CD4-positive, alpha-beta T cell (primary cell): Measurements from ENCODE around the gene ING3. TPM values are rescaled to one million over a fixed set of nuclear protein-coding genes. Genes with fewer than 3 reads are reported as not detected.

Source experiments
- ATAC-seq: fragments of 200-7000 bp; cut with Tn5 transposase; one replicate; pipeline ENCODE4 v1.10.0; 2022; ENCODE audit warnings: mild to moderate bottlenecking; ENCODE audit not compliant: poor library complexity
- CTCF ChIA-PET: fragments of 350-600 bp; sonication (Branson Sonifier 250); formaldehyde crosslinking; loops from one replicate; lab custom pipeline; 2021; ENCODE audit warnings: antibody characterized with exemption, inconsistent platforms; lab: Charles Lee
- POLR2A ChIA-PET: fragments of 350-600 bp; sonication (Branson Sonifier 250); formaldehyde crosslinking; loops from one replicate; lab custom pipeline; 2021; ENCODE audit warnings: antibody characterized with exemption, inconsistent platforms; lab: Charles Lee
- DNase-seq, 14 experiments: peaks; one replicate each; pipeline ENCODE4 v3.0.0-alpha.2; 2013 to 2020; ENCODE audit warnings: mixed read lengths in 2 of 14
- H3K27ac ChIP-seq, 2 donors: one replicate each; pipeline versions ENCODE4 v1.5.1 to v1.7.0; 2013; ENCODE audit warnings: low read length in 2 of 2, low read depth in 1 of 2, mild to moderate bottlenecking in 1 of 2
- H3K27me3 ChIP-seq, 2 experiments: 1 replicate in 1 of 2; 2 replicates in 1 of 2; pipeline versions ENCODE4 v1.6.1 to v1.7.0; 2013; ENCODE audit warnings: low read length in 2 of 2, control low read depth in 1 of 2, mild to moderate bottlenecking in 1 of 2, moderate library complexity in 1 of 2; ENCODE audit not compliant: insufficient read depth in 2 of 2, control insufficient read depth in 1 of 2
- H3K36me3 ChIP-seq: one replicate; pipeline ENCODE4 v1.6.1; 2013; ENCODE audit warnings: low read length, control low read depth; ENCODE audit not compliant: insufficient read depth
- H3K4me1 ChIP-seq: one replicate; pipeline ENCODE4 v1.6.1; 2013; ENCODE audit warnings: low read length, control low read depth; ENCODE audit not compliant: insufficient read depth
- H3K4me3 ChIP-seq: one replicate; pipeline ENCODE4 v1.5.1; 2013; ENCODE audit warnings: mild to moderate bottlenecking, low read length, moderate library complexity
- H3K9me3 ChIP-seq, 2 experiments: 1 replicate in 1 of 2; 2 replicates in 1 of 2; pipeline versions ENCODE4 v1.6.1 to v1.7.0; 2013; ENCODE audit warnings: low read length in 2 of 2, mild to moderate bottlenecking in 2 of 2, control low read depth in 1 of 2, moderate library complexity in 1 of 2; ENCODE audit not compliant: control insufficient read depth in 1 of 2, insufficient read depth in 1 of 2
- H3K27ac Mint-ChIP-seq: one replicate; pipeline ENCODE4 v1.8.0; 2020; ENCODE audit warnings: mixed read lengths
- H3K27me3 Mint-ChIP-seq: one replicate; pipeline ENCODE4 v1.8.0; 2021; ENCODE audit warnings: mixed read lengths
- H3K36me3 Mint-ChIP-seq: one replicate; pipeline ENCODE4 v1.8.0; 2021; ENCODE audit warnings: low read depth, mixed read lengths
- H3K4me1 Mint-ChIP-seq: one replicate; pipeline ENCODE4 v1.8.0; 2021; ENCODE audit warnings: low read depth, mixed read lengths
- H3K4me3 Mint-ChIP-seq: one replicate; pipeline ENCODE4 v1.8.0; 2020; ENCODE audit warnings: mild to moderate bottlenecking, mixed read lengths
- H3K9me3 Mint-ChIP-seq: one replicate; pipeline ENCODE4 v1.8.0; 2020; ENCODE audit warnings: mixed read lengths
- CTCF ChIP-seq: fragments of 200-600 bp; IDR thresholded peaks from one replicate; pipeline ENCODE4 v1.8.0; 2022; ENCODE audit warnings: antibody characterized with exemption, mild to moderate bottlenecking
- intact Hi-C, 2 experiments: fragments of 100-400 bp; cut with DNase I in 1 of 2; cut with micrococcal nuclease in 1 of 2; formaldehyde crosslinking; loops; one replicate each; pipeline versions ENCODE4 v1.15.1 to v1.9.0; 2023 to 2025; cut with DNase I, micrococcal nuclease
- total RNA-seq, 174 experiments: library from RNA in 2 of 174; stranded (reverse) in 2 of 174; gene quantifications; one replicate each; pipeline ENCODE4 v1.2.3 and lab custom pipeline; 2021 to 2026

ING3 gene
- total RNA-seq, 2 experiments from 2014 or later, result 37.9 to 39.3 TPM

DNA sequence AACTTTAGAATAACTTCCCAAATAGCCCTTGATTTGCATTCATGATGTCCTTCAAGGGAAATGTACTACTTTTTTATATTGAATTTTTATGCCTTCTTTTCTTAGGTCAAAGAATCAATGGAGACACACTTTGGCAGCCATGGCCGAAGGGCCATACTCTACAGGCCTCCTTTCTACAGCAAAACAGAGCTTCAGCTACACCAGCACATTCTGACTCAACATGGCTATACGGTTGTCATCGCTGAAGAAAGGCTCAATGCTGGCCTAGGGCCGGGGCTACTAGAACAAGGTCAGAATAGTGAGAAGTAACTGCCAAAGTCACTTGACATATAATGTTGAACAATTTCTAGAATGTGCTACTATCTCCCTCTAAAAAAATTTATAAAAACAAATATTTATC lies 65.0 kb downstream of the ING3 start:
- no peaks in the 10 kb centered on the region for H3K9me3 ChIP-seq
- Mint-ChIP-seq H3K9me3 (no peaks in the 10 kb centered on the region), H3K27me3 (no peaks in the 10 kb centered on the region), H3K27ac (no peak overlapping the region), H3K36me3 (no peaks in the 10 kb centered on the region), H3K4me1 (no peaks in the 10 kb centered on the region), H3K4me3 (no peak overlapping the region)
- H3K4me3 ChIP-seq, result no peak overlapping the region
- TF ChIP-seq CTCF, result no peak
- no peaks in the 10 kb centered on the region for H3K4me1 ChIP-seq
- no peaks in the 10 kb centered on the region for H3K27me3 ChIP-seq
- POLR2A ChIA-PET, result interaction anchor here (1.0 kb wide), 1 partner anchor 17 kb away, joined by 8 read pairs; no protein-coding TSS in a partner anchor
- ATAC-seq (no peak), DNase-seq (no peak)
- CTCF ChIA-PET, result no interaction called here
- no peaks in the 10 kb centered on the region for H3K36me3 ChIP-seq
- no peak overlapping the region for H3K27ac ChIP-seq
- intact Hi-C loops, result no loop called here

- TF ChIP-seq CTCF, result no peak
- H3K9me3 Mint-ChIP-seq, result no peaks in the 10 kb centered on the region
- no peaks in the 10 kb centered on the region for H3K27me3 Mint-ChIP-seq
- H3K9me3 ChIP-seq, result no peaks in the 10 kb centered on the region
- H3K4me3 Mint-ChIP-seq, result no peak overlapping the region
- intact Hi-C loops, result no loop called here
- ChIA-PET POLR2A (no interaction called here), CTCF (interaction anchor here (1.1 kb wide), 1 partner anchor 10 kb away, joined by 4 read pairs; no protein-coding TSS in a partner anchor)
- no peaks in the 10 kb centered on the region for H3K27me3 ChIP-seq
- no peaks in the 10 kb centered on the region for H3K4me1 Mint-ChIP-seq
- no peak overlapping the region for H3K27ac ChIP-seq
- DNase-seq (no peak), ATAC-seq (no peak)
- H3K27ac Mint-ChIP-seq, result no peak overlapping the region
- H3K4me3 ChIP-seq, result no peak overlapping the region
- no peaks in the 10 kb centered on the region for H3K36me3 ChIP-seq
- no peaks in the 10 kb centered on the region for H3K36me3 Mint-ChIP-seq
- no peaks in the 10 kb centered on the region for H3K4me1 ChIP-seq
Observed at GRCh38 chr7:121016966-121017365, 66.4 kb downstream of the ING3 start.

DNA sequence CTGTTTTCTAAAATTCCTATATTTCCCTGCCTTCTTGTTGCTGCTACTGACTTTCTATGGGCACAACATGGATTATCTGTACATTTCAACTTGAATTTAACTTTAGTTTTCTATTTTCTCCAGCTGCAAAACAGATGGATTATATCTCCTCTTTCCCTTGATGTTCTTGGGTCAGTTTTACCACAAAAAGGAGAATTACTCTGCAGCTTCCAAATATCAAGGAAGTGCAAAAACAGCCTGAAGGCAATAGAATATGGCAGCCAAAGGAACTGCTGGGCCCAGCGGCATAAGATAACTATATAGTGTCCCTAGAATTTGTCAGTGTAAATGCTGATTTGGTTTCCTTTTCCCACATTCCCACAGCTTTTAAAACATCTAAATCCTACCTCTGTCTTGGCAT lies 67.0 kb downstream of the ING3 start:
- Histone ChIP-seq H3K9me3 (no peaks in the 10 kb centered on the region), H3K27me3 (no peaks in the 10 kb centered on the region), H3K27ac (no peak overlapping the region), H3K4me1 (no peaks in the 10 kb centered on the region), H3K36me3 (no peaks in the 10 kb centered on the region), H3K4me3 (no peak overlapping the region)
- ATAC-seq (no peak), DNase-seq (no peak)
- ChIA-PET POLR2A (no interaction called here), CTCF (interaction anchor here (1.1 kb wide), 1 partner anchor 10 kb away, joined by 4 read pairs; no protein-coding TSS in a partner anchor)
- no peaks in the 10 kb centered on the region for H3K9me3 Mint-ChIP-seq
- H3K36me3 Mint-ChIP-seq, result no peaks in the 10 kb centered on the region
- H3K4me3 Mint-ChIP-seq, result no peak overlapping the region
- no peak for TF ChIP-seq CTCF
- no peaks in the 10 kb centered on the region for H3K4me1 Mint-ChIP-seq
- no peaks in the 10 kb centered on the region for H3K27me3 Mint-ChIP-seq
- no peak overlapping the region for H3K27ac Mint-ChIP-seq
- intact Hi-C loops, result no loop called here
